Measurements from ENCODE around the gene RASAL2. TPM values are rescaled to one million over a fixed set of nuclear protein-coding genes. Genes with fewer than 3 reads are reported as not detected.

The RASAL2 gene
- total and polyA plus RNA-seq, 9 of the 15 experiments (the other 6 are each of a cell fraction or from before 2014, with no cell fraction given), result 0.13 to 1.0 (median 0.62) TPM

DNA sequence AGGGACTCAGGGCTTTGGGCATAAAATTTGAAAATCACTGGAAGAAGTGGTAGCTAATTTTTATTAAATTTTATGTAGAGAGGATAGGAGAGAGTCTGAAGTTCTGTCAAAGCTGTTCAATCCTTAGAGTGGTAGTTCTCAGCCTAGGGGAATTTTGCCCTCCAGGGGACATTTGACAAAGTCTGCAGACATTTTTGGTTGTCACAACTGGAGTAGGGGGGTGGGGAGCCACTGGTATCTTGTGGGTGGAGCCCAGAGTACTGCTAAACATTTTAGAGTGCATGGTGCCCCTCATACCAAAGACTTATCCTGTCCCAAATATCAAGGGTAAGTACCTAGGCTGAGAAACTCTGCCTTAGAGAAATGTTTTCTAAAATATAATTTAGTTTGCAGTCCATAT is 30.2 kb downstream of the RASAL2 start:
- POLR2A ChIA-PET, result interaction anchor here (0.6 to 0.8 kb wide), 2 partner anchors 125 to 1412 kb away, joined by 3 to 4 read pairs; no protein-coding TSS in a partner anchor
- no peak overlapping the region for H3K27ac ChIP-seq (ENCODE audit: extremely low read depth, low read depth, low read length)
- FAIRE-seq, result no peak
- intact Hi-C loops (cut with micrococcal nuclease) (no loop called here), in situ Hi-C loops (cut with MboI) (no loop called here)
- H3K4me1 ChIP-seq (replicated peaks in 1 of 2; ENCODE audit: control insufficient read depth in 2 of 2, insufficient read depth in 2 of 2, low read length in 2 of 2), result no peaks in the 10 kb centered on the region
- H3K27me3 ChIP-seq (ENCODE audit: control insufficient read depth in 2 of 2, insufficient read depth in 2 of 2, low read length in 2 of 2), result no peaks in the 10 kb centered on the region
- BruUV-seq (replicated peaks), result no TSS peak
- ATAC-seq, result no peak
- no peak overlapping the region for H3K4me3 ChIP-seq
- no peak overlapping the region for H2AFZ ChIP-seq (ENCODE audit: low read depth, low read length)
- no peaks in the 10 kb centered on the region for H3K9me1 ChIP-seq (ENCODE audit: control insufficient read depth, insufficient read depth, low read length)
- no peaks in the 10 kb centered on the region for H3K9me3 ChIP-seq (replicated peaks; ENCODE audit: control insufficient read depth, insufficient read depth, low read depth, low read length)
- no peaks in the 10 kb centered on the region for H3K79me2 ChIP-seq (ENCODE audit: control insufficient read depth, insufficient read depth, low read length)
- no peak overlapping the region for H3K4me2 ChIP-seq (ENCODE audit: insufficient read depth, low read length)
- CTCF ChIA-PET (ENCODE audit: low intra/inter-chr PET ratio), result no interaction called here
- H4K20me1 ChIP-seq (replicated peaks; ENCODE audit: control insufficient read depth, insufficient read depth, low read length), result no peaks in the 10 kb centered on the region
- no peak for DNase-seq (ENCODE audit: extremely low read depth in 1 of 4, low spot score in 3 of 4)
- TF ChIP-seq IFI16 (CRISPR knock-in tag; IDR thresholded peaks at IDR 0.05), result no peak
- TF ChIP-seq, protein P1, sequence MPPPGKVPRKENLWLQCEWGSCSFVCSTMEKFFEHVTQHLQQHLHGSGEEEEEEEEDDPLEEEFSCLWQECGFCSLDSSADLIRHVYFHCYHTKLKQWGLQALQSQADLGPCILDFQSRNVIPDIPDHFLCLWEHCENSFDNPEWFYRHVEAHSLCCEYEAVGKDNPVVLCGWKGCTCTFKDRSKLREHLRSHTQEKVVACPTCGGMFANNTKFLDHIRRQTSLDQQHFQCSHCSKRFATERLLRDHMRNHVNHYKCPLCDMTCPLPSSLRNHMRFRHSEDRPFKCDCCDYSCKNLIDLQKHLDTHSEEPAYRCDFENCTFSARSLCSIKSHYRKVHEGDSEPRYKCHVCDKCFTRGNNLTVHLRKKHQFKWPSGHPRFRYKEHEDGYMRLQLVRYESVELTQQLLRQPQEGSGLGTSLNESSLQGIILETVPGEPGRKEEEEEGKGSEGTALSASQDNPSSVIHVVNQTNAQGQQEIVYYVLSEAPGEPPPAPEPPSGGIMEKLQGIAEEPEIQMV (tag; conservative IDR thresholded peaks at IDR 0.05; ENCODE audit: low read depth), result no peak
- no peak for TF ChIP-seq NFIX (CRISPR knock-in tag; IDR thresholded peaks at IDR 0.05; ENCODE audit: low read depth)
- TF ChIP-seq TARDBP (IDR thresholded peaks at IDR 0.05), result no peak
- TF ChIP-seq, protein P2, sequence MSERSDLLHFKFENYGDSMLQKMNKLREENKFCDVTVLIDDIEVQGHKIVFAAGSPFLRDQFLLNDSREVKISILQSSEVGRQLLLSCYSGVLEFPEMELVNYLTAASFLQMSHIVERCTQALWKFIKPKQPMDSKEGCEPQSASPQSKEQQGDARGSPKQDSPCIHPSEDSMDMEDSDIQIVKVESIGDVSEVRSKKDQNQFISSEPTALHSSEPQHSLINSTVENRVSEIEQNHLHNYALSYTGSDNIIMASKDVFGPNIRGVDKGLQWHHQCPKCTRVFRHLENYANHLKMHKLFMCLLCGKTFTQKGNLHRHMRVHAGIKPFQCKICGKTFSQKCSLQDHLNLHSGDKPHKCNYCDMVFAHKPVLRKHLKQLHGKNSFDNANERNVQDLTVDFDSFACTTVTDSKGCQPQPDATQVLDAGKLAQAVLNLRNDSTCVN (CRISPR knock-in tag; IDR thresholded peaks at IDR 0.05), result no peak
- TF ChIP-seq PRPF4 (IDR thresholded peaks at IDR 0.05; ENCODE audit: insufficient read depth, low read depth, low read length, poor library complexity, severe bottlenecking), result no peak
- no peak for TF ChIP-seq LEF1 (IDR thresholded peaks at IDR 0.05)
- TF ChIP-seq, protein P3, sequence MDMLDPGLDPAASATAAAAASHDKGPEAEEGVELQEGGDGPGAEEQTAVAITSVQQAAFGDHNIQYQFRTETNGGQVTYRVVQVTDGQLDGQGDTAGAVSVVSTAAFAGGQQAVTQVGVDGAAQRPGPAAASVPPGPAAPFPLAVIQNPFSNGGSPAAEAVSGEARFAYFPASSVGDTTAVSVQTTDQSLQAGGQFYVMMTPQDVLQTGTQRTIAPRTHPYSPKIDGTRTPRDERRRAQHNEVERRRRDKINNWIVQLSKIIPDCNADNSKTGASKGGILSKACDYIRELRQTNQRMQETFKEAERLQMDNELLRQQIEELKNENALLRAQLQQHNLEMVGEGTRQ (CRISPR knock-in tag; IDR thresholded peaks at IDR 0.05), result no peak
- no peak for TF ChIP-seq ZNF551 (CRISPR knock-in tag; IDR thresholded peaks at IDR 0.05)
- no peak for TF ChIP-seq U2AF2 (optimal IDR thresholded peaks at IDR 0.05; ENCODE audit: low read depth, low read length)
- no peak for TF ChIP-seq PCBP2 (IDR thresholded peaks at IDR 0.05; ENCODE audit: low read depth, low read length, poor library complexity, severe bottlenecking)
- no peak for TF ChIP-seq DNMT1 (IDR thresholded peaks at IDR 0.05)
- no peak for TF ChIP-seq FOSL1 (tag; conservative IDR thresholded peaks at IDR 0.05)
- TF ChIP-seq HSF4 (CRISPR knock-in tag; IDR thresholded peaks at IDR 0.05; ENCODE audit: borderline replicate concordance), result no peak
- TF ChIP-seq ZKSCAN8 (CRISPR knock-in tag; IDR thresholded peaks at IDR 0.05), result no peak
- no peak for TF ChIP-seq BRD9 (IDR thresholded peaks at IDR 0.05; ENCODE audit: low read depth, partially characterized antibody)
- TF ChIP-seq BACH1 (tag; IDR thresholded peaks at IDR 0.05), result no peak
- TF ChIP-seq BDP1 (IDR thresholded peaks at IDR 0.05; ENCODE audit: insufficient read depth, insufficient read length), result no peak
- H3K9ac ChIP-seq (ENCODE audit: insufficient read depth in 1 of 2, low read depth in 2 of 2, low read length in 2 of 2), result no peak overlapping the region
- no peaks in the 10 kb centered on the region for H3K36me3 ChIP-seq (ENCODE audit: control insufficient read depth, insufficient read depth, low read length)

All from K562 (cell line).